Measurements from ENCODE around the gene DPYD.

DPYD gene
- 99.4 reads per million, percentile 82 among the genes with 10 or more reads in this experiment for total RNA-seq

DNA sequence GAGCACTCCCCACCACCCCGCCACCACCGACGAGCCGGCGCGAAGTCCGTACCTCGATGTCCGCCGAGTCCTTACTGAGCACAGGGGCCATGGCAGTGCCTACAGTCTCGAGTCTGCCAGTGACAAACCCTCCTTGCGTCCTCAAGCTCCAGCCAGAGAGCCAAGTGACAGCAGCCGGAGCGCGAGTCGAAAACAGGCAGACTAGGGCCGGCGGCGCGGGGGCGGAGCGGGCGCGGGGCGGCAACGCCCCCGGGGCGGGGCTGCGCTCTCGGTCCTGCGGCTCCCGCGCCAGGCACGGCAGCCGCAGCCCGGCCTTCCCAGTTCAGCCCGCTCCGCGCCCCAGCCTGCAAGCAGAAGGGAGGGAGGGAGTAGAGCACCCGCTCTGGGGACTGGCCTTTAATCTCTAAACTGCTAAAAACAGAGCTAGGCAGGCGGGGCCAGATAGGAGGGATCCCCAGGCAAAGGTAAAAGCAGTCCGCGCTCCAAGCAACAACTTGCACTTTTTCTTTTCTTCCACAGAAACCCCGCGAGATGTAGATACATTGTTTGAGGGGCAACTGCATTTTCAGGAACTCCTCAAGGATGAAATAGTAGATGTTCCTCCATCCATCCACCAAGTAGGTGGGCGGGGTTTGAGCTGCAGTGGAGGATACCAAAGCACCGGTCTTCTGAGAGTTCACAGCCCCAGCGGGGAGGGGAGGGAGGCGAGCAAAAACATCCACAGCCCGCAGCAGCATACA lies at the start of gene DPYD:
Gene DPYD, minus strand, starts transcription at position 203 of the 740 bp plus-strand sequence. Its CDS starts 112 bp downstream, at position 91.
- DNase-seq, result peak; percentile 75

DNA sequence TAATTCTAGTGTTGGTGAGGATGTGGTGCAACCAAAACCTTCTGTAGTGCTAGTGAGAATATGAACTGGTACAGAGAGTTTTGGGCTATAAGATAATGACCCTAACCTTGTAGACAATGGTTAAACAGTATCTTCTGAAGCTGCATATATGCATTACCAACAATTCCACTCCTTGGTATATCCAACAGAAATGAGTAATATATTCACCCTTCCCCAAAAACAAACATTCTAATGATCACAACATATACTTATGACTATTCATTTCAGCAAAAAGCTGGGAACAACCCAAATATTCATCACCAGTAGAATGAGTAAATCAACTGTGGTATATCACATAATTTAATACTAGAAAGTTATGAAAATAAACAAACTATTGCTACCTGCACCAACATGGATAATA lies 39.6 kb upstream of the DPYD start:
- DNase-seq, result no peak

DNA sequence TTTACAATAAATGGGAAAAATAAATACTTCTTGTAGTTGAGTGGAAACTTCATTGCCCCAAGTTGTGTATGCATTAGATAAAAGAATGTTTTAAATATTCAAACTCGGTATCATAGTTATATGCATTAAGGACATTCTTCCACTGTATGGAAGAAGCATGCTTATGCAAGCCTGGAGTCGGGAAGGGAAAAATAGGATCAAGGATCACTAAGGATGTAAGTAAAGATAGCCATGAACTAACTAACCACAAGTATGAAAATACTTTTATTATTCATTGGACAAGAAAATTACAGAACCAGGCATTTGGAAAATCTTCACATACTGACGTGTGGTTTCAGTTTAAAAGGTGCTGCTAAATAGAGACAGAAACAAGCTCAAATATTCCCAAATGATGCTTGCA lies 26.9 kb upstream of the DPYD start:
- DNase-seq, result no peak

DNA sequence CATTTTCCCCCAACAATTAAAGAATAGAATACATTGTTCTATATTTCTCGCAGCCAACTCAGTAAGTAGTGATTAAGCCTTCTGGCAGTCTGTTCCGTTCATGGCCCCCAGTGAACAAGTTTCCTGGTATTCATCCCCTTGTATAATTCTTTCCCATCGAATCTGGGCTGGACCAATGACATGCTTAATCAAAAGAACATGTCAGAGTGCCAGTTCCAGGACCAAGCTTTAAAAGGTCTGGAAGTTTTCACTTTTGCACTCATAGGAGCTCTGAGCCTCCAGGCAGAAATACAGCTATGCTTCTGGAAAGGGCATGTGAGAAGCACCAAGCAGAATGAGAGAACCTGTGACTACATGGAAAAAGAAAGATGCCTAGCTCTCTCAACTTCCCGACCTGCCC lies 22.5 kb upstream of the DPYD start:
- DNase-seq, result no peak

DNA sequence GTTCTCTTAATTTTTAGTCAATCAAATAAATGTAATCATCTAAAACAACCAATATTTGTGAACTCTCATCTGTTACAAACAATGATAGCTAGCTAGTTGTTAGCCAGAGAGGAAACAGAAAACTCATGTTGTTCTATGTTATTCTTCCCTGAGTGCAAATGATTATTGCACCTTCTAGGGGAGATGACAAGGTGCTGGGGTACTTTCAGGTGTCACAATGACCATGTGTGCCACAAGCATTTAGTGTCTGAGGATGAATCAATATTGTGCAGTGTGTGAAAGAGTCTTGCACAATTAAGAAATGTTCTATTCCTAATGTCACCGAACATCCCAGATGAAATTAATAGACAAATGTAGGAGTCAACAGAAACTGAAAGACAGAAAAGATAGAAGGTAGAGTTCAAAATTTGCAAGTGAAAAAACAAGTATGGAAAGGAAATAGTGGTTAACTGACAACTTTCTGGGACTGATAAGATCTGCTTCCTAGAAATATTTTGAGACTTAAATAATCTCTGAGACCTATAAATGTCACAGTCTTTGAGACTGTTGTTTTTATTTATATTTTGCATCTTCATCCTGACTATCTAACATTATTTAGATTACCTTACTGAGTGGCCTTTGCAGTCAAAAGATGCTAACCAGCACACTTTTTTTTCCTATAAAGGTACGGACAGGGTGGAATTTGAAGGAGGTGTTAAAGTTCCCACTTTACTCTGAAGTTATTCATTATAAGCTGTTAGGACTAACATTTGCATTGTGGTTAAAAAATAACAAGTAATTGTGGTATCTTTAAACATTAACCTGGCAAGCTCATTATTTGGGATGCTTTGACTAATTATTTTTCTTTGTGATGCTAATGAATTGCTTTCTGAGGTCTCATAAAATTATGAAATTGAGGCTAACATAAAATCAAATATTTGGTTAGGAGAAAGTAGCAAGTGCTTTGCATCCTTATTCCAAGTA lies 21.6 kb upstream of the DPYD start:
- no peak for DNase-seq

DNA sequence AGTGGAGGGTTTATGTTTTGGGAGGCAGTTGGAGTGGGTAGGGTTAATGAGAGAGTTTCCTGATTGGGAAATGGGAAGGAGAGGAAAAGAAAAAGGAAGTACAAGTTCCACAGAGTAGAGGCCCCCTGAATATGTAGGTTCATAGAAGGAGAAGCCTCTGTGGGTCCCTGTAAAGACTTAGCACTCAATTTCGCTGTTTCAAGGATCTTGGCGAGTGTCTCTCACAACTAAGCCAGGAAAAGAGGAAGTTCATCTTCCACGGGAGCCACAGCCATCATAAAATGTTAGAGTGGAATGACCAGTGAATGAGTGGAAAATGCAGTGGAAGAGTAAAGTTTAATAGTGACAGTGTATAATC lies 17.4 kb upstream of the DPYD start:
- DNase-seq, result no peak

DNA sequence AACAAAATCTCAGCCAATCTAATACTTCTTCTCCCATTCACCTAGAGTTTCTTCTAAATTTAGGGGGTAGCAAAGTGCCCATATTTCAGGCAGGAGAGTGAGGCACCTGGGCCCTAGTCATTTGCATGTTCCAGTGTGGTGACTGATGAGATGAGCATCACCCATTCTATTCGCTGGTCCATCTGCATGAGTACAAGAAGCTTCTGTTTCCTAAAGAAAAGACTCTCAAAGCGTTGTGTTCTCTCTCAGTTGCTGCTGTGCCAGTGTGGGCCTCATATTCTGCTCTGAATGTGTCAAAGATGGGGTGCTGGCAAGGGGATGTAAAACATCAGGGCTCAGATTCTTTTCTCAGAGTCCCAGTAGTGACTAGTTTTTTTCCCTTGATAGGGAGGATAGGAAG lies 16.1 kb upstream of the DPYD start:
- no peak for DNase-seq

DNA sequence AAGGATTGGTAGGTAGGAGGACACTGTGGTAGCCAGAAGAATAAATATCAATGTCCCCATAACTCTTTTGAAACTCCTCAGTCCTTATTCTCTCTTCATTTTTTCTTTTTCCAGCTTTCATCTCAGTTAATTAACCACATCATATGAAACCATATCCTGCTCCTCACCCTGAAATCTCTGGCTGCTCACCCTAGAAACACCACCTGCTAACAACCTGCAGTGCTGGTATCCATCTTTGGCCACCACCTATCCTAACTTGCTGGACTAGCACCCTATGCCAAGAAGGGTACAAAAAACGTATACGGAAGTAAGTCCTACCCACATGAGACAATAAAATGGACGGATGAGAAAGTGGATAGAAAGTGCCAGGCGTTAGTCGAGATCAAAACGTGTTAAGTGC lies 13.7 kb upstream of the DPYD start:
- DNase-seq, result no peak

DNA sequence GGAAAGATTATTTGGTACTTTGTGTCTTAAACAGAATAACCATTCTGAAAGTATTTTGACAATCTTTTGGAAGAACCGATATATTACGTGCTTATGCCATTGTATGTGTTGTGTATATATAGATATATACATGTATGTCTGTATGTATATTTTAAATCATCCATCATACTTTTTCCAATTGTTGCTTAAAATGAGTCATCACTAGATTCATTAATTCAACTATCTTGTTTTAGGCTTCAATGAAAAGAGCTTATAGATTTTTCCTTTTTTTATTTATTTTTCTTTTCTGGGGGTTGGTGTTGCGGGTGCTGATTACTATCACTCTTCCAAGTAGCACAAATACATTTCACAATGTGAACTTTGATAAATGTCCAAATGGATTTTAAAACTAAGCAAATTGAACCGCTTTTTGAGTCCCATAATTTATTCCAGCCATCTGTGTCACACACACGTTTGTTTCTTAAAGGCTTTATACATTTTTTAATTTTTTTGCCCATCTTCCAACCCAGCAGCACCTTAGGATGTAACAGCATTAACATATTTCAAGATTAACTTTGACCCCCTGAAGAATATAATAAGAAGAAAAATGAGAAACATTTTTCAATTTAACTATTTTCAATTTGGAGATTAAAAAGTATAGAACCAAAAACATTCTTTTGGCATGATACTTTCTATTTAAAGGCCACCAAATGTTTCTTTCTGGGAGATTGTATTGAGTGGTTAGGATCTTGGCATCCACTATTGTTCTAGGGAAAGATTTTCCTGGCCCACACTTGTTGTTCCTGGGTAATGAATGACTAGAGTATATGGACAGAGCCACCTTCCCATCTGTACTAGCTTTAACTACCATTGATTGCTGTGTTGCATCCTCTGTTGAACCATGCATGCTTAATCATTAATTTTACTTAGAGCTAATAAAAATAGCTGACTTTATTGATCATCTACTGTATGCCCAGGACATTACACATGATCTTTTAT lies 9.3 kb upstream of the DPYD start:
- DNase-seq, result no peak

DNA sequence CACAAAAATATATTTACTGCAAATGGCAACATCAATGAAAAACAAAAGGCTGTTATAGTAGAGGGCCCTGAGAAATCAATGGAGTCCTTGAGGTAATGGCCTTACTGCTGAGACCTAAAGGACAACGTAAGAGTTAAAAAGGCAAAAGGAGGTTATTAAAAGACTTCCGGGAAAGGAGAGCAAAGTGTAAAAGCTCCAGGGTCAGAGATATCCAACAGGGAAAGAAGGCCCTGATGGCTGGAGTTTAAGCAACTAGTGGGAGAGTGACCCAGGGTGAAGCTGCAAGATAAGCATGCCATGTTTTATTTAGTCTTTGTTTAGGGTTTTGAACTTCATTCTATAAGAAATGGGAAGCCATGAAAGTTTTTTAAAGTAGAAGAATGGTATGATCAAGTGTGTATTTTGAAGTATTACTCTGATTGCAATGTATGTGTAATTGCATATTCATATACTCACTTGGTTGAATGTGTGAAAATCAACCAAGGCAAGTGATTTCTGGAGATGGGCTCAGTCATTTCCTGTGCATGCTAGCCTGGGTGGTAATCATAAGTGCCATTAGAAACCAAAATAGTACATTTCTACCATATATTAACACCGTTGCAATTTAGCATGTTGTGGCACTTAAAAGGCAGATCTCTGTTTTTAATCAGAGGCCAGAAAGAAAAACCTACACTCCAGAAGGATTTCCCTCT lies 5.3 kb upstream of the DPYD start:
- DNase-seq, result no peak

DNA sequence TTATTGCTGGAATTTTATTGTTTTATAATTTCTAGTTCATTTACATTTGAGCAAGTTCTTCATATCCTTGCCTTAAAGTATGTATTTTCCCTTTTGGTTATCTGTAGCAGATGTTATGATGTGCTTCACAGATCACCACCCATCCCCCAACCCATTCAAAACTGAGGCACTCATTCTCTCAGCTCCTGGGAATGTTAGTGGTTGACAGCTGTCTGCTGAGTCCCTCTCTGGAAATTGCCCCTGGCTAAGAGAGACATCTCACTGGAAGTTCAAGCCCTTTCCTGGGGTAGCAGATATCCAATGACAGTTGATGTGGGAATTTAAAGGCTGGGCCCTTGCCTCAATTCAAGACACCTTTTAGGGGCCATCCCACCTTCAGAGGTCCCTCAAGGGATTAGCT lies 4.3 kb upstream of the DPYD start:
- no peak for DNase-seq

DNA sequence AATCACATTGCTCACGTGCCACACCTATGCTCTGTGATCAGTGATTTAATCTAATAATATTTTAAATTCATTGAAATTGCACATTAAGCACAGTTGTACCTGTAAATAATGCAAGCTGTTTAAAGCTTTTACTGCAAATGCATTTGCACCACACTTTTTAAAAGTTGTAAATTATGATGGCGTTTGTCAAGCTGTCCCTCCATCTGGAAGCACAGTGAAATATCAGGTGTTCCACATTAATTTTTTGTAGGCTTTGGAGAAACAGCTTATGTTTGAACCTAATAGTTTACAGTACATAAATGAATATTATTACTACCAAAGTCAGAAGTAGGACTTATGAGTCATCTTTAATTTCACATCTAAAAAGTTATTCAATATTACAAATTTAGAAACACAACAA lies 3.0 kb upstream of the DPYD start:
- no peak for DNase-seq

DNA sequence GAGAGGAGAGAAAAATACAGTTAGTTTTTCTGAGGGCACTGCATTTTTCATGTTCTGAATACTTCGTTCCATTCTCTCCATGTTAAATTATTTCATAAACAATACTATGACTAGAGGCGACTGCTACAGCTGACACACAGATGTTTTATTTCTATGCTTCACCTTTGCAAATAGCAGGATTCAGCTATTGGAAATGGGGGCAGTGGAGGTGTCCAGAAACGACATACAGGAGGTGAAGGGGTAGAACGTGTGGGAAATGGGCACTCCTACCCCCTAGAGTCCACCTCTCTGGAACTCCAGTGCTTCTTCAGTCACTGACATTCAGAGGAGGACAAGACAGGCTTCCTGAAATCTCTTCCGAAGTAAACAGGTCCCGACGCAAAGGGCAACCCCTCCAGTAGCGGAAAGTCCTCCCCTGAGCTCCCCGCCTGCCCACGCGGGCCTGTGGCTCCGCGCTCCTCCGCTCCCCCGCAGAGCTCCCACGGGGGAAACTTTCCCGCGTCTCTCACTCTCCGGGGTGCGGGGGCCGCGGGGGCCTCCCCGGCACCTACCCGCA lies 480 bp downstream of the DPYD start:
- no peak for DNase-seq

DNA sequence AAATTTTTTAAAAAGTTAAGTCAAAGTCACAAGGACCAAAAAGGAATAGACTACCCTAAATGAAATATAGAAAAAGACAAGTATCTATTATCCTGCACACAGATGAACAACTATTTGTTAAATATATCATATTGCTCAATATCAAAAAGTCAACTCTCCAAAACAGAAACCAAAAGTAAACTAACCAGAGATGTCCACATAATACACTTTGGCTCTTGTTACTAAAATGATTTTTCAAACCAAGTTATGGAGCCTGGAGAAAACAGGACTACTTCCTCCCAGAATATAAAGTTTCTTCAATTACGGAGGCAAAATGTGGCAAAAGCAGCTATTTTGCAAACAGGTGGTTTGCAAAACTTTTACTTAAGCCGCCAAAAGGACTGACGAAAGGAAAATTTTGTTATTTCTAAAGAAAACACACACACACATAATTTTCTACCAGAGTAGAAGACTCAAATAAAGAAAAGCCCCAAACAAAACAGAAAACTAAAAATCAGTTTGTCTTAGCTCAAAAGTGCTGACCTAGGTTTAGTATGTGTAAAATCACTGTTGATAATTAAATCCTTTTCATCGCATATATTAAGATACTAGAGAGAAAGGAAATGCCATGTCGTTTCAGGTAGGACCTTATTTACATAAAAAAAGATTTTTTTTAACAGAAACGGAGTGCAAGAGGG lies 1.1 kb downstream of the DPYD start:
- no peak for DNase-seq

DNA sequence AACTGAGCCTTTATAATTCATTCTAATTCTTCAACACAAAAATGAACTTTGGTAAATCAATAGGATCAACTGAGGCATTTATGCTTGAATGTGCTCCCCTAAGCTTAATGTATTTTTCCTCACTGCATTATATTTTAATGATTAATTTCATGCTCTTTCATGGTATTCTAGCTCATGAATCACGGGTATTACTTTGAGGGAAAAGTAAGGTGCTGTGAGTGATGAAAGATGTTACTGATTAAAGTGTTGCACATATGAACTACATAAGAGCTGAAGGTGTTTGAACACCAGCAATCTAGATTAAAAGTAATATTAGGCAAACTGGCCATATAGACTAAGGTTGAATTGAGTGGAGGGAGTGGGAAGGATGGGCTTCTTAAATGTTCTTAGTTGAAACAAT lies 1.9 kb downstream of the DPYD start:
- DNase-seq, result no peak

DNA sequence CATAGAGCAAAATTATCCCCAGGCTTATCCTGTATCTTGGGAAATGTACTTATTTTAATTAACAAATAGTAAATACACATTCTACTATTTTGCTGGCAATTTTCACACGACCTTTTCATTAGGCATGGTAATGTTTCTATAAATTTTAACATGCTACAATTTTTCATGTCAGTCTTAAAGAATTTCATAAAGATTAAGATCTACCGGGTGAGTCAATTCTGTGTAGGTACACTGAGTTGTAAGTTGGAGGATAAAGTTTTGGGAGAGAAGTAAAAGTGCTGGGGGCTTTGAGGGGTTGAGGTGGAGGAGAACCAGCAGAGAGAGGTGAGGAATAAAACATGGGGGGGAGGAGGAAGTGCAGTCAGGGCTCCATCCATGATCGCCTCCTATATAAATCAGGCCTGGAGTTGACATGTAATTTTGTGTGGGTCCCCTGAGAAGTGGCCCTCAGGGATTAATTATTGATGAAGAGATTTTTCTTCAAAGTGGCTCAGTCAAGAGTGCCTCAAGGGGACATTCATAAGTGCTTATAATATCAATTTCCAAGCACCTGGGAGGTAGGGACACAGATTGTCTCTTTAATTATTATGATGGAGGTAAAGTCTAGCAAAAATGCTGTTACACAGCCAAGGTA lies 7.2 kb downstream of the DPYD start:
- DNase-seq, result no peak

DNA sequence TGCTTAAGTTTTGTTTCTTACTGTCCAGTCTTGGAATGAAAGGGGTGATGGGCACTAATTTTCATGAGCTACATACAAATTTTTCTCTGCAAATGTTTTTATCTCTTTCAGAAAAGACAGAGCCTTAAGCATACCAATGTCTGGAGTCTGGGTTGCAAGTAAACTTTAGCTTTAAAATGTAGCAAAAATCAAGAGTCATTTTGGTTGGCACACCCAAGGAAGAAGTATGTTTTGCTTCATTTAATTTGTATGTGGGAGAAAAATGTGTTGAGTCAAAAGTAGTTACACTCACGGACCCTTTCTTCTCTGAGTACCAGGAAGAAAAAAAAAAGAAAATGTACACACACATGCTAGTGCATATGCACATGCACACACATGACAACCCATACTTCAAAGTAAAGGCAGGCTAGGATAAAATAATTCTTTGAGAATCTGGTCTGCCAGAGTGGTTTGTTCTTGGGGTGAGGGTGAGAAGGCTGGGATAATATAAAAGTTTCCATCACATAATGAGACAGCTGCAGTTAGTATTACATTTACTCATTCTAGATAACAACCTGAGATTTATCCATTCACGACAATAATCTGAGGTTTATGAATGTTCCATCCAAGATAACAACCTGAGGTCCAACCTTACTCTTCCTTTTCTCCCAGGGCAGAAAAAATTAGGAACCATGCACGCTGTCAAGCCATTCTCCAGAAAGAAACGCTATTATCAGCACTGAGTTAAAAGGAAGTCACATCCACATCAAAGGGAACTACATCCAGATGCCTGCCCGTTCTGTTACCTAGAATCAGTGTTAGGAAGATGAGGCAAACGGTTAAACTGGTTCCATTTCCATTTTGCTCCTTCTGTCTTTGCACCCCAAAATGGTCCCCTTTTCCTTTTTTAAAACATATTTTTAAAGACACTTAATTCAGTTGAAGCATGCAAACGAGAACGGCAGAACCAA lies 9.3 kb downstream of the DPYD start:
- no peak for DNase-seq

DNA sequence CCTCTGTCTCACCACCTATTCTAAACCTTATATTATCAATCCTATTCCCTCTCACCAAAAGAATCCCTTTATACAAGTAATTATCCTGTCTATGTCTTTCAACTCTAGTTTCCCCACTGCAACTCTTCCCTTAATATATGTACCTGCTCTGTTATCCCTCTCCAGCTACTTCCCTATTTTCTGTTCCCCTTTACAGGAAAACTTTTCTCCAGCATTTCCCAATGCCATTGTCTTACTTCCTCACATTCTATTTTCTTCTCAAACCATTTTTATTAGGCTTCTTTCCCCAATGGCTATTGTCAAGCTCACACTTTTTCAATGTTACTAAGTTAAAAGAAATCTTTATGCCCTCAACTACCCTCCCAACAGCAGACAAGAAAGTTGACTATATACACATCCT lies 11.6 kb downstream of the DPYD start:
- DNase-seq, result no peak

DNA sequence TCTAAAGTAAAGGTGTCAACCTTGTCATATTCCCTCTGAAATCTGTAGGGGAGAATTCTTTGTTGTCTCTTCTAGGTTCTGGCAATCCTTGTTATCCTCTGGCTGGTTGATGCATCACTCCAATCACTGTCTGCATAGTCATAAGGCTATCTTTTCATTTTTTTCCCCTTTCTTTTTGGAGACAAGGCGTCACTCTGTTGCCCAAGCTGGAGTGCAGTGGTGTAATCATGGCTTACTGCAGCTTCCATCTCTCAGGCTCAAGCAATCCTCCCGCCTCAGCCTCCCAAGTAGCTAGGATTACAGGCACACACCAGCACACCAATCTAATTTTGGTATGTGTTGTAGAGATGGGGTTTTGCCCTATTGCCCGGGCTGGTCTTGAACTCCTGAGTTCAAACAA lies 12.9 kb downstream of the DPYD start:
- no peak for DNase-seq

All from effector CD4-positive, alpha-beta T cell (primary cell).